HG02840 (cell line): ENCODE measurements around the gene SH2D1A.
"Not testable (repeated sequence)": the region's sequence is repeated elsewhere in the genome, so short reads cannot be mapped to it uniquely, and the experiment has no call there.

Source experiments
- ATAC-seq: cut with Tn5 transposase; IDR thresholded peaks from one replicate; pipeline ENCODE4 v1.9.1; 2021; ENCODE audit warnings: mild to moderate bottlenecking, moderate library complexity, moderate number of reproducible peaks; ENCODE audit not compliant: unreplicated experiment, low FRiP score

SH2D1A gene

DNA sequence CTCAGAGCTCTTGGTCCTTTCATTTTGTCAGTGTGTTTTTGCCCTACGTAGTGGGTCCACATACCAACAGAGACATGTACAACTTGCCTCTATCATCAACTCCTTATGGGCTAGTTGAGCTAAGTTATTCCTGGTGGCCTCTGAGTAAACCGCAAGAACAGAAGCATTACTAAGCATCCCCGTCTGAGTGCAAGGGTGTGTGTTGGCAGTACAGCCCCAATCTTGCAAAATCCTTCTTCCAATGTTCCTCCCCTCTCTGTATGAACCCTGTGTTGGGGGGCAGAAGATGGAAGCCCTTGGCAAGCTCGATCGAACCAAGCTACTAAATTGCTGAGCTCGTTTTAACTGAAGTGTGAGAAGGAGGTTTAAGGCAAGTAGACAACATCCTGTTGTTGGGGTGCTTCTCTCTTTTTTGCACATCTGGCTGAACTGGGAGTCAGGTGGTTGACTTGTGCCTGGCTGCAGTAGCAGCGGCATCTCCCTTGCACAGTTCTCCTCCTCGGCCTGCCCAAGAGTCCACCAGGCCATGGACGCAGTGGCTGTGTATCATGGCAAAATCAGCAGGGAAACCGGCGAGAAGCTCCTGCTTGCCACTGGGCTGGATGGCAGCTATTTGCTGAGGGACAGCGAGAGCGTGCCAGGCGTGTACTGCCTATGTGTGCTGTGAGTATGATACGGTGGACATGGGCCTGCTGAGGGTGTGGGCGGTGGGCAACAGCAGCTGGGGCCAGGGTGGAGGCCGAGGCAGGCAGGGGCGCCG, at the start of gene SH2D1A:
Gene SH2D1A (plus strand): TSS at position 447 of the 760 bp plus-strand sequence. CDS start 80 bp downstream, at position 527.
- ATAC-seq: no peak

DNA sequence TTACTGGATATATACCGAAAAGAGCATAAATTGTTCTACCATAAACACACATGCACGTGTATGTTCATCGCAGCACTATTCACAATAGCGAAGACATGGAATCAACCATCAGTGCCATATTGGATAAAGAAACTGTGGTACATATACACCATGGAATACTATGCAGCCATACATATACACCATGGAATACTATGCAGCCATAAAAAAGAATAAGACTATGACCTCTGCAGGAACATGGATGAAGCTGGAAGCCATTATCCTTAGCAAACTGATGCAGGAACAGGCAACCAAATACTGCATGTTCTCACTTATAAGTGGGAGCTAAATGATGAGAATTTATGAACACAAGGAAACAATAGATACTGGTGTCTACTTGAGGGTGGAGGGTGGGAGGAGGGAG, 47.0 kb upstream of the SH2D1A start:
- not testable (repeated sequence) for ATAC-seq

DNA sequence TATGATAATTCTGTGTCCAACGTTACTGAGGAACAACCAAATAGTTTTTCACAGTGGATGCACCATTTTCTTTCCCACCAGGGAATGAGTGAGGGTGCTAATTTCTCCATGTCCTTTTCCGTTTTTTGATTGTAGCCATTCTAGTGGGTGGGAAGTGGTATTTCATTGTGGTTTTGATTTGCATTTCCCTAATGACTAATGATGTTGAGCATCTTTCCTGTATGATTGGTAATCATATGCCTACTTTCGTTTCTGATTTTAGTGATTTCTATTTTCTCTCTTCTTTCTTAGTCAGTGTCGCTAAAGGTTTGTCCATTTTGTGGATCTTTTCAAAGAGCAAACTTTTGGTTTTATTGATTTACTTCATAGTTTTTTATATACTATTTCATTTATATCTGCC, 46.0 kb upstream of the SH2D1A start:
- ATAC-seq: no peak

DNA sequence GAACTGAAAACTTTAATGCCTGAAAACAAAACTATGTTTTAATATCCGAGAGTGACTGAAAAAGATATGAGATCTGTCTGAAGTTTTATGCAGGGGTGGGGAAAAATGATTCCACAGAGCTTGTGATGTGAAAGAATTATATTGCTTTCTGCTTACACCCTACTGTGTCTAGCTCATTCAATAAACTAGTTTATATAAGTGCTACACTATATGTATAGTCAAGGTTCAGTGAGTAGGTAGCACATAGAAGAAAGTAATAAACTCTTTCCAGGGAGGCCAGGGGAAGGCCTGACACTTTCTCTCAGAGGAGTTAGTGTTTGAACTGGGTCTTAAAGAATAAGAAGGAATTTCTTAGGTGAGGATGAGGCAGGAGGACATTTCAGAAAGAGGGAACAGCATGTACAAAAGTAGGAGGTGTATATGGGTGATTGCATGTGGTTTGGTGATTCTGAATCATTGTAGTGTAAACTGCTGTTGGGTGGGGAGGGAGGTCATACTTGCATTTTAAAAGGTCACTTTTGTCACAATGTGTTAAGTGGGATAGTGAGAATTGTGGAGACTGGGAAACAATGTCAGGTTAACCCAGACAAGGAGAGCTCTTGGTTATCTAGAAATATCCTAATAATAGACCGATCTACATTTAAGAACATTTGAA, 39.0 kb upstream of the SH2D1A start:
- ATAC-seq: no peak

DNA sequence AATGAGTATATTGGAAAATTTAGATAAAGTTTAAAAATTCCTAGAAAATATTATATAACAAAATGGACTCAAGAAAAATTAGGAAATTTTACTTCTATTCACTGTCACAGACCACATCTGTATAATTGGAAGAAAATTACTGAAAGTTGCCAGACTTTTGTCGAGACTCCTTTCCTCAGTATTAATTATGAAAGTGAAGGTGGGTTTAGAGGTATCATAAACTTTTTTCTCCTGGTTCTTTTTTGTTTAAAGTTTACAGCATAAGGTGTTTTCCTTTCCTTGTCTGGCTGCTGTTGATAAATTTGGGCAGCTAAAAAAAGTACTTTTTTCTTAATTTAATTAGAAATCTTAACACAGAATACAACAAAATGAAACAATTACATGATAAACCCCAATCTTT, 20.6 kb upstream of the SH2D1A start:
- ATAC-seq: no peak

DNA sequence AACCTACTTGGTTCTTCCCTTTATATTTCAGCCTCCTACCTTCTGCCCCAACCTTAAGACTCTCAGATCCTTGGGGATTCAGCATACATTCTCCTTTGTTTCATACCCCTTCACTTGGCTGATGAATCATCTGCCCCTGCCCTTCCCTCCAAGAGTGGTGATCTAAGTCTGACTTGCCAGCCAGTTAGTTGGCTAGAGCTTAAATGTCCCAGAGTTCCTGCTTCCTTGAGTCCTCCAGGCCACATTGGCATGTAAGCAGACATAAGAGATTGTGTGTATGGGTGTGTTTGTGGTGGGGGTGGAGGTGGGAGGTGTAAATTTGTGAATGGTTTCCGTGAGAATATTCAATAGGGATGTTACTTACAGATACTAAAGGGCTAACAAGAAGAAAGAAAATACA, 17.6 kb upstream of the SH2D1A start:
- ATAC-seq: no peak

DNA sequence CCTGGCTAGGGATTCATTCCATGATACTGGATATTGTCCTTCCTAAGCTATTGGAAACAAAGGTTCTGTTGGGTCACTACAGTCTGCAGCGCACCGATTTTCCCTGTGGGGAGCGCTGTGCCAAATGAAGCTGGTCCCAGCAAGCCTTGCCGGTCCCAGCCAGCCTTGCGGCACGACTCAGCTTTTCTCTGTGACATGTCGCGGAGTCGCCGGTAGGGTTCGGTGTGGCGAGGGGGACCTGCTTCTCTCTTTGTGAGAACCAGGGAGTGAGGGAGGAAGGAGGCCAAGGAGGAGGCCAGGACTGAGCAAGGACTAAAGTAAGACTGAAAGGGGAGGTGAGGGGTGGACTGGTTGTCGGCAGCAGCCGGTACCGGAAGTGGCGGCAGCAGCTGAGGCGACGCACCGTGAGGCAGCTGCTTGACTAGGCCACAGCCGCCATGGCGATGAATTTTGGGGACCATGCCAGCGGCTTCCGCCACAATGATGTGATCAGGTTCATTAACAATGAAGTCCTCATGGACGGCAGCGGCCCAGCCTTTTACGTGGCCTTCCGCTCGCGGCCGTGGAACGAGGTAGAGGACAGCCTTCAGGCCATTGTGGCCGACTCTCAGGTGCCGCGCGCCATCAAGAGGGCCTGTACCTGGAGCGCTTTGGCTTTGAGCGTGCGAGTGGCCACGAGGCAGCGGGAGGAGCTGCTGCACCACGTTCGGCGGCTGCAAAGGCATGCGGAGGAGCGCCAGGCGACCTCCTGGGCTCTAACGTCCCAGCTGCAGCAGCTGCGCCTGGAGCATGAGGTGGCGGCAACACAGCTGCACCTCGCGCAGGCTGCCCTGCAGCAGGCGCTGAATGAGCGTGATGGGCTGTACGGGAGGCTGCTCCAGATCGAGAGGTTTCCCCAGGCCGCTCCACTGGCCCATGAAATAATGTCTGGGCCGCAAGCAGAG, 13.6 kb upstream of the SH2D1A start, which contains the start of gene TEX13D:
Gene TEX13D (plus strand): TSS at position 180 of the 944 bp plus-strand sequence. CDS start 258 bp downstream, at position 438.
- no peak for ATAC-seq

DNA sequence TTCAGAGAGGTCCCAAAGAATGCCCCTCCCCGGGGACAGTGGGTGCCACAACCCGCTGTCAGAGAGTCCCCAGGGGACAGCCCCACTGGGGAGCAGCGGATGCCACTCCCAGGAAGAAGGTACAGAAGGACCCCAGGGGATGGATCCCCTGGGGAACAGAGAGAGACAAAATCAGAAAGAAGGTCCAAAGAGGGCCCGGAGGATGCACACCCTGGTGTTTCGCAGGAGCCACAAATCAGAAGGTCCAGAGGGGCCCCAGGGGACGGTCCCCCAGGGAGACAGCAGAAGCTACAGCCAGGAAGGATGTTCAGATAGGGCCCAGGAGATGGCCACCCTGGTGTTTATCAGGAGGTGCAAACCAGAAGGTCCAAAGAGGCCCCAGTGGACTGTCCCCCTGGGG, 12.5 kb upstream of the SH2D1A start:
- ATAC-seq: no peak

DNA sequence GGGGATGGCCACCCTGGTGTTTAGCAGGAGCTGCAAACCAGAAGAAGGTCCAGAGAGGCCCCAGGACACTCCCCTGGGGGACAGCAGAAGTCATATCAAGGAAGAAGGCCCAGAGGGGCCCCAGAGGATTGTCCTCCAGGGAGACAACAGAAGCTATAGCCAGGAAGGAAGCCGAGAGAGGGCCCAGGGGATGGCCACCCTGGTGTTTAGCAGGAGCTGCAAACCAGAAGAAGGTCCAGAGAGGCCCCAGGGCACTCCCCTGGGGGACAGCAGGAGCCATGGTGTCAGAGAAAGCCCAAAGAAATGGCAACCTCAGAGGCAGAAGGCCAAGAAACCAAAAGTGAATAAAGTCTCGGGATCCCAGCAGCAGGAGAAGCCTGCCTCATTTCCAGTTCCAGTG, 11.8 kb upstream of the SH2D1A start:
- ATAC-seq: not testable (repeated sequence)

DNA sequence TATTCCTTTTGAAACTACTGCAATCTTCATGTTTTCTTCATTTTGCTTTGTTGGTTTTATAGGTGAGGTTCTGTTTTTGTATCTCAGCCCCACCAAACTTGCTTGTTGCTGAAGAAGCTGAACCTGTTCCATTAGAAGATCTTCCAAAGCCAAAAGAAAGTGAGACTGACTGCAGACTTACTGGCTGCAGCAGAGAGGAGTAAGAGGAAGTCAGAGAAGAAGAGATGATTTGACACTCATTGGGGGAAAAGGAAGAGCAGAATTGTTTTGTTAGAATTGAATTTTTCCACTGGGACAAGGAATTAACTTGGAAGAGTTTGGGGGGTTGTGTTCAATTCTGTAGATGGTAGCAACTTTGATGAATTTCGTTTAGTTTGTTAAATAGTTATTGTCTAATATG, 10.8 kb upstream of the SH2D1A start:
- no peak for ATAC-seq

DNA sequence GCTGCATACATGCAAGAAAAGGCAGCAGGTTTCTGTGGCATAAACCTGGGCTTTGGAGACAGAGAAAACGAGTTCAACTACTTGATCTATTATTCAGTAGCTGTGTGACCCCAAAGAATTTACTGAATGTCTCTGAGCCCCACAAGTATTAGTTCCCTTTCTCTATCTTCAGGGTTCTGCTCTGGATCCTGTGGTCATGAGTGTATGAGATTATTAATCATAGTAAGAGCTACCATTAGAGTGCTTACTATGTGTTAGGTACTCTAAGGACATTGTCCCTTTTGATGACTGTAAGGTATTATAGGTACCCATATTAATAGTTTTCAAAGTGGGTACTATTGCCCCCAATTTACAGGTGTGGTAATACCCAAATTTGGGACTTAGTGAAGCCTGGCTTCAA, 8.4 kb upstream of the SH2D1A start:
- ATAC-seq: no peak

DNA sequence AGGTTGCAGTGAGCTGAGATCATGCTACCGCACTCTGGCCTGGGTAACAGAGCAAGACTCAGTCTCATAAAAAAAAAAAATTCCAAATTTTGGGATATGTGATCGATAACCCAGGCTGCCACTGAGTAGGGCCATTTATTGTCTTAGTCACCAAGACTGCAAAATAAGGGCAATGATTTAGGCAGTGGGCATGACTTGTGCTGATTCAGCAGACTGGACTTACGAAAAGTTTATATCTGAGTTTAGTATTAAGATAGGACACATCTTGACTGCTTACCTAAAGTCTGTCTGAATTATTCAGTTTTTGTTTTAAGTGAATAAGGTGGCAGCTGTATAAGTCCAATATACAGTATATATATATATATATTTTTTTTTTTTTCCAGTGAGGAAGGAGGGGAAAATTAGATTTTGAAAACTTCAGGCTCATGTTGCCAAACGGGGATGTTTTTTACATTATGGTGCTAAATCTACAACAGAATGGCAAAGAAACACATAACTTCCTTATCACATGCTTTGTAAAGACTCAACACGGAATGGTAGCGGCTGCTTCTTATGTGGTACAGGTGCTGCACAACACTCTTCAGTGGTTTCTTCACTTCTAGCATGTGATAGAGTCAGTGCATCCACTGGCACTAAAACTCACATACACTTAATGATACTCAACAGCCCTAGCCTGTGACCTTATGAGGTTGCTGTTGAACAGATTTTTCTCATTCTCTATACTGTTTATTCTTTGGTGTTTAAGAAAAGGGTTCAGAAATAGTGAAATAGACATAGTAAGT, 7.4 kb upstream of the SH2D1A start:
- no peak for ATAC-seq

DNA sequence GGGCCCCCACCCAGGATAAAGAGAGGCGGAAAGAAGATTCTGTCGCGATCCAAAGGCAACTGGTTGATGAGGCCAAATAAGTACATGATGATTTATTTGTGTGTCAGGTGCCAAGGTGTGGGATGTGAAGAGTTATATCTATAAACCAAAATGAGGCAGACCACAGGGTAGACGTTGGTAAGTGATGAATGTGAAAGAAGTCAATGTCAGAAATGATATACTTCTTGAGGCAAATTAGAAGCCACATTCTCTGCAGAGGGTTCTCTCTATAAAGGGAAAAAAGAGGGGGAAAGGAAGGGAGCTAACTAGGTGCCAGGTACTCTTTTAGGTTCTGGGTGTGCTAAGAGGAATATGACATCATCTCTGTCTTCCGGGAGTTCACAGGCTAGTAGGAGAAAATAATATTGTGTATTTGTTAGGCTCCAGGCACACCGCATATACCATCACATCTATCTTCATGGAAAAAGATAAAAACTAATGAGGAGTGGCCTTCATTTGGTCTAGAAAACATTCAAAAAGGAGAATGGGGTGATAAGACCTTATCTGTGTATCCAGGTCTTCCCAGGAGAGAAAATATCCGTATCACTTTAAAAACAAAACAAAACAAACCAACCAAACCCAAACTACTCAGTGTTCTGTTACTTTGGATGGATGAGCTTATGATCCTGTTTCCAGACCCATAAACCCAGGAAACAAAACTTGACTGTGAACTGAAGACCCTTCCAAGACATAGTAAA, 4.8 kb upstream of the SH2D1A start:
- no peak for ATAC-seq

DNA sequence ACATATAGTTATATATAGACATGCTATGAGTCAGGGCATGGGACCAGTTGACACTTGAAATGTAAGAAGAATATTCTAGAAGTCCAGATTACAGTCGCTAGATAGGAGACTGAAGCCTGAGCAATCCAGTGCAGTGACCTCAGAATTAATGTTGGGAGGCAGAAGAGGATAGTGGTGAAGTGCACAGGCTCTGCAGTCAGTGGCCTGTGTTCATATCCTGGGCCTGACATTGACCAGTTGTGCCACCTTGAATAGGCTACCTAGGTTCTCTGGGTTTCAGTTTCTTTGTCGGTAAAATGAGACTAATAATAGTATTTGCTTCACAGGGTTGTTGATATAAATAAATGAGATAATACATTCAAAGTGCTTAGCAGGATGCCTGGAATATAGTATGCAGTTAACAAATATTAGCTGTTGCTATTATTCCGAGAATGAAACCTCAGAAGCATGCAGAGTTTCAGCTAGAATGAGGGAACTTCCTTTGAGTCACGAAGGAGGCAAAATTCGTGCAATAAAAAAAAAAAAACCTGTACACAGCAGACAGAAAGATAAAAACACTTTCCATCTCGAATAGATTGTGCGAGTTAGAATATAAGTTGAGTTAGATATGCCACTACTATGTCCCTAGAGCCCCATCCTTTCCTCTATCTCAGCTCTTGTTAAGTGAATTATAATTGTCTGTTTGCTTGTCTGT, 4.0 kb upstream of the SH2D1A start:
- ATAC-seq: no peak

DNA sequence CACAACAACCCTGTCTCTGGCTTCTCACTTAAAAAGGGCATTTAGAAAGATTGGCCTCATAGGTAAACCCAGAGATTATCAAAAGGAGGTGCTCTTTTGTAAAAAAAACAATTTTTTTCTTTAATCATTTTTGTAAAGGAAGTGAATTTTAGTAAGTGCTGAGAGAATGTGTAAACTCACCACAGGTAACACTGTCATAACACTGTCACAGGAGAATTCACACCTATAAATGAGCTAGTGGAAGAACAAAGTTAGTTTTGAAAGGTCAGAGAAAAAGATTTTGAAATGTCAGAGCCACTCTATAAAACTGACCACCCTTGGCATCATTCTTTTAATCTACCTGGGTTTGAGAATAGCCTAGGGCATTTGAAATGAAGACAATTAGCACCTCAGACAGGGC, 3.3 kb upstream of the SH2D1A start:
- no peak for ATAC-seq

DNA sequence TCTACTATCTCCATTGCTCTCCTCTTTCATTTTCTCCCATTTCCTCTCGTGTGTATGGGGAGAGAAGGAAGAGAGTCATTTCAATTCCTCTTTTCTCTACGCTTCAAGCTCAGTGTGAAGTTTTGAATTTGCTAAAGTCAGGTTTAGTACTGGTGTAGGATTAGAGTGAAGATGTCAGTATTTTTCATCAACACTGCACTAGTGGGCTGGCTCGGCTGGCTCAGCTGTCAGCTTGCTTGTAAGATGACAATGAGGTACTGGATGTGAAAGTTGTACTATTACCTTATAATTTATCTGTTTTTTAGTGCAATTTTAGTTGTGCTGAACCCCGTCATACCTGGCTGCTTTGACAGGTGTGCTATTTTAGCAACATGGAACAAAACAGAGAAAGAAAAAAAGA, 2.1 kb upstream of the SH2D1A start:
- ATAC-seq: no peak

DNA sequence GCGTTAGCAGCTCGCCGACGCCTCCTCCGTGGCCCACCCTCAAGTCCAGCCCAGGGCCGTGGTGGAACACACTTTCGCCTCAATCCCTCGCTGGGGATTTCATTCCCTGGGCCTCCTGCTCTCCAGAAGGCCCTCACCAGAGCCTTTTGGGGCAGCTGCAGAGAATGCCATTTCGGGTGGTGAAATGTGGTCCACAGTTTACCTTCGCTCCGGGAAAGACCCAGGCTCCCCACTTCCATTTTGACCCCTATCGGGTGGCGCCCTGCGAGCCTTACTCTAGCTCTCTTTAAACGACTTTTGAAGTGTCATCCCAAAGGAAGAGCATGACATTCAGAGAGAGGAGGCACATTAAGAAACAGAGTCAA, 496 bp downstream of the SH2D1A start:
- ATAC-seq: no peak

DNA sequence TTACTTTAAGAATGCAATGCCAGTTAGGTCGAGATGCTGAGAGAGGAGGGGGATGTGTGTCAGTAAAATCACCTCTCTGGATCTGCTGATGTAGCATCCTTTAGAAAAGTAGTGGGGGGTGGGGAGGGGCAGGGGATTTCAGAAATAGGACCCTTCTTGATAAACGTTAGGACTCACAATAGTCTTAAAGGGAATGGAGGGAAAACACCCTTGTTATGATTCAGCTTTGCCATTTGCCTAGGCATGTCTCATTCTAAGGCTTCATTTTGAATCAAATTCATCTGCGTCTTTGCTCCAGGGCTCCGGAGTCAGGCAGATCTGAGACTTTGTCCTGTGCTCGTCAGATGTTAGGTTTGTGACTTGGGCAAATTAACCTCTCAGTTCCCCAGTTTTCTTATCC, 879 bp downstream of the SH2D1A start:
- ATAC-seq: no peak

DNA sequence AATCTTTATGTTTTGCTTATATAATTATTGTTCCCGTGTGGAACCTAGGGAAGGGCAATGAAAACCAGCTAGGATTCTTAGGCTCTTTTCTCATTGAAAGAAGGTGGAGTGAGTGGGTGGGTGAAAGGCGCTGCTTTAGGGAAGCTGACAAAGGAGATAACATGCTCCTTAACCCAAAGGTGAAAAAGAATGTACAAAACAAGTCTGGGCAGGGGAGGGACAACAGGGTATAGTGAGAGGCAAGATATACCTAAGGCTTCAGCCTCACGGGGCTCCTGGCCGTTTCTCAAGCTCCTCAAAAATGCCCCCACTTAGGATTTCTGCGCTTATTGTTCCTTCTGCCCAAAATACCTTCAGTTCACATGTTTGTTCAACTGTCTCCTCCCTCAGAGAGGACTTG, 1.8 kb downstream of the SH2D1A start:
- ATAC-seq: no peak
